ENCODE measurements around the gene SYPL1. TPM values are rescaled to one million over a fixed set of nuclear protein-coding genes. Genes with fewer than 3 reads are reported as not detected.

The SYPL1 gene
- polyA plus RNA-seq, 1 of the 3 experiments (the other 2 are of a cell fraction), result 72.4 TPM

DNA sequence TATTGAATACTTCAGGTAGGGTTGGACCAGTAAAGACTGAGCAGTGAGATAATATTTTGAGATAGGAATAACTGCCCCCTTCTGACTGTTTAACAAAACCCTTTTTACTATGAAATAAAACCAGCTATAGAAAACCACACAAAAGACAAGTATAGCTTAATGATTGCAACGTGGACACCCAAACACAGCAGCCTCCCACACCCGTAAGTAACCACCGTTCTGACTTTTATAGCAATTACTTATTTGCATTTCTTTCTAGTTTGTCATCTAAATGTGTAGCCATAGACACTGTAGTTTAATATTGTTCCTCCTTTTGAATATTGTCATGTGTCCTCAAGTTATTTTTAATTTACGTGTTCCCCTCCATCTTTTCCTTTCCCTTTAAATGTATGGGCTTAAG, 42.9 kb upstream of the SYPL1 start:
- no peaks in the 10 kb centered on the region for H3K9me3 ChIP-seq
- no peak overlapping the region for H3K9ac ChIP-seq
- H3K4me3 ChIP-seq (ENCODE audit: low read depth in 2 of 2, low read length in 1 of 2), result no peak overlapping the region
- no peak overlapping the region for H3K27ac ChIP-seq (ENCODE audit: low read depth in 2 of 2, low read length in 1 of 2)
- no peak for DNase-seq
- no peaks in the 10 kb centered on the region for H3K9me2 ChIP-seq
- no peak overlapping the region for H2AFZ ChIP-seq (ENCODE audit: low read depth)
- H3F3A ChIP-seq (replicated peaks; ENCODE audit: insufficient read depth), result no peaks in the 10 kb centered on the region
- no peaks in the 10 kb centered on the region for H4K20me1 ChIP-seq (ENCODE audit: insufficient read depth)
- POLR2A ChIA-PET, result interaction anchor here (2.4 kb wide), 1 partner anchor 97 kb away, joined by 10 read pairs; no protein-coding TSS in a partner anchor
- CTCF ChIA-PET, result interaction anchor here (0.6 to 25.2 kb wide), 16 partner anchors 12 to 400 kb away, joined by 3 to 593 read pairs (median 20); no protein-coding TSS in a partner anchor
- H3K27me3 ChIP-seq (ENCODE audit: insufficient read depth), result no peaks in the 10 kb centered on the region; the same call in 1 of the 2 replicates
- no peaks in the 10 kb centered on the region for H3K36me3 ChIP-seq (replicated peaks in 1 of 2; ENCODE audit: control insufficient read depth in 1 of 2, insufficient read depth in 2 of 2, low read length in 1 of 2)
- TF ChIP-seq MEF2A (IDR thresholded peaks at IDR 0.05; ENCODE audit: borderline replicate concordance, low read depth) (no peak), SIN3A (IDR thresholded peaks at IDR 0.05; ENCODE audit: borderline replicate concordance, low read depth, low read length) (no peak), GABPA (IDR thresholded peaks at IDR 0.05; ENCODE audit: low read depth) (no peak), NFIC (IDR thresholded peaks at IDR 0.05; ENCODE audit: borderline replicate concordance) (no peak), RFX5 (IDR thresholded peaks at IDR 0.05; ENCODE audit: low read length) (no peak), FOXJ3 (CRISPR knock-in tag; IDR thresholded peaks at IDR 0.05) (no peak), TEAD4 (IDR thresholded peaks at IDR 0.05; ENCODE audit: borderline replicate concordance, insufficient read depth) (no peak)
- TF ChIP-seq, protein P1, sequence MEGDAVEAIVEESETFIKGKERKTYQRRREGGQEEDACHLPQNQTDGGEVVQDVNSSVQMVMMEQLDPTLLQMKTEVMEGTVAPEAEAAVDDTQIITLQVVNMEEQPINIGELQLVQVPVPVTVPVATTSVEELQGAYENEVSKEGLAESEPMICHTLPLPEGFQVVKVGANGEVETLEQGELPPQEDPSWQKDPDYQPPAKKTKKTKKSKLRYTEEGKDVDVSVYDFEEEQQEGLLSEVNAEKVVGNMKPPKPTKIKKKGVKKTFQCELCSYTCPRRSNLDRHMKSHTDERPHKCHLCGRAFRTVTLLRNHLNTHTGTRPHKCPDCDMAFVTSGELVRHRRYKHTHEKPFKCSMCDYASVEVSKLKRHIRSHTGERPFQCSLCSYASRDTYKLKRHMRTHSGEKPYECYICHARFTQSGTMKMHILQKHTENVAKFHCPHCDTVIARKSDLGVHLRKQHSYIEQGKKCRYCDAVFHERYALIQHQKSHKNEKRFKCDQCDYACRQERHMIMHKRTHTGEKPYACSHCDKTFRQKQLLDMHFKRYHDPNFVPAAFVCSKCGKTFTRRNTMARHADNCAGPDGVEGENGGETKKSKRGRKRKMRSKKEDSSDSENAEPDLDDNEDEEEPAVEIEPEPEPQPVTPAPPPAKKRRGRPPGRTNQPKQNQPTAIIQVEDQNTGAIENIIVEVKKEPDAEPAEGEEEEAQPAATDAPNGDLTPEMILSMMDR (IDR thresholded peaks at IDR 0.05), result no peak
- TF ChIP-seq, protein P2, sequence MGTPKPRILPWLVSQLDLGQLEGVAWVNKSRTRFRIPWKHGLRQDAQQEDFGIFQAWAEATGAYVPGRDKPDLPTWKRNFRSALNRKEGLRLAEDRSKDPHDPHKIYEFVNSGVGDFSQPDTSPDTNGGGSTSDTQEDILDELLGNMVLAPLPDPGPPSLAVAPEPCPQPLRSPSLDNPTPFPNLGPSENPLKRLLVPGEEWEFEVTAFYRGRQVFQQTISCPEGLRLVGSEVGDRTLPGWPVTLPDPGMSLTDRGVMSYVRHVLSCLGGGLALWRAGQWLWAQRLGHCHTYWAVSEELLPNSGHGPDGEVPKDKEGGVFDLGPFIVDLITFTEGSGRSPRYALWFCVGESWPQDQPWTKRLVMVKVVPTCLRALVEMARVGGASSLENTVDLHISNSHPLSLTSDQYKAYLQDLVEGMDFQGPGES (IDR thresholded peaks at IDR 0.05; ENCODE audit: low read depth, low read length), result no peak
- 83% methylated on average over 4 of the region's 4 CpGs for WGBS (ENCODE audit: low lambda C conversion rate)
- H3K4me1 ChIP-seq (ENCODE audit: control insufficient read depth in 1 of 2, insufficient read depth in 2 of 2, low read depth in 1 of 2, low read length in 1 of 2), result peaks cover 10 to 19% of the 10 kb centered on the region in 2 experiments; a peak in 2 of 4 replicates
- H3K4me2 ChIP-seq, result no peak overlapping the region
- H3K79me2 ChIP-seq (ENCODE audit: insufficient read depth), result no peaks in the 10 kb centered on the region

DNA sequence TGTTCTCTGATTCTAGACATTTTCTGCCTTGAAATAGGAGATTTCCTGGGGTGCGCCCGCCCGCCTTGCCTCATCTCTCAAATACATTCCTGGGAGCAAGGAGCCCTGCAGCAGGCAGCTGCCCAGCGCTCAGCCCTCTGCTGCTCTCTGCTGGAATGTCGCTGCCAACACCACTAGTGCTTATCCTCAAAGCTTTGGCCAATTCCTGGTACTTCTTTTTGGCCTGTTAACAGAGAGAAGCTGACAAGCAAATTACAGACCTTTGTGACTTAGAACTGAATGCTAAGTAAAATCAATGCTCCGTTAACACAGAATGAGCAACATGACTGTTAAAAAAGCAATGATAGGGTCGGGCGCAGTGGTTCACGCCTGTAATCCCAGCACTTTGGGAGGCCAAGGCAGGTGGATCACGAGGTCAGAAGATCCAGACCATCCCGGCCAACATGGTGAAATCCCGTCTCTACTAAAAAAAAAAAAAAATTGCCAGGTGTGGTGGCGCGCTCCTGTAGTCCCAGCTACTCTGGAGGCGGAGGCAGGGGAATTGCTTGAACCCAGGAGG, 41.9 kb upstream of the SYPL1 start:
- Histone ChIP-seq H4K20me1 (ENCODE audit: insufficient read depth) (no peaks in the 10 kb centered on the region), H3K79me2 (ENCODE audit: insufficient read depth) (no peaks in the 10 kb centered on the region), H3F3A (replicated peaks; ENCODE audit: insufficient read depth) (no peaks in the 10 kb centered on the region), H3K4me1 (ENCODE audit: control insufficient read depth in 1 of 2, insufficient read depth in 2 of 2, low read depth in 1 of 2, low read length in 1 of 2) (peaks cover 10 to 19% of the 10 kb centered on the region in 2 experiments; a peak in 2 of 4 replicates), H3K9me3 (no peaks in the 10 kb centered on the region), H3K36me3 (replicated peaks in 1 of 2; ENCODE audit: control insufficient read depth in 1 of 2, insufficient read depth in 2 of 2, low read length in 1 of 2) (no peaks in the 10 kb centered on the region), H3K4me3 (ENCODE audit: low read depth in 2 of 2, low read length in 1 of 2) (no peak overlapping the region; a peak in 1 of 4 replicates), H3K4me2 (no peak overlapping the region), H2AFZ (ENCODE audit: low read depth) (0 out of 2 replicates have a peak overlapping the region, but pooled peaks have one; percentile 30), H3K9ac (no peak overlapping the region), H3K9me2 (no peaks in the 10 kb centered on the region), H3K27me3 (ENCODE audit: insufficient read depth) (no peaks in the 10 kb centered on the region; the same call in 1 of the 2 replicates), H3K27ac (ENCODE audit: low read depth in 2 of 2, low read length in 1 of 2) (no peak overlapping the region)
- DNase-seq, result peak; percentile 86
- CTCF ChIA-PET, result interaction anchor here (0.6 to 25.2 kb wide), 74 partner anchors 10 to 560 kb away, joined by 3 to 593 read pairs (median 4); partner anchors contain the start of genes CDHR3 and SYPL1
- 38% methylated on average over 15 of the region's 15 CpGs for WGBS (ENCODE audit: low lambda C conversion rate)
- POLR2A ChIA-PET, result interaction anchor here (0.6 to 2.4 kb wide), 3 partner anchors 42 to 505 kb away, joined by 3 to 10 read pairs (median 6); partner anchors contain the start of gene SYPL1
- no peak for TF ChIP-seq ELF1 (IDR thresholded peaks at IDR 0.05)
- no peak for TF ChIP-seq MXI1 (IDR thresholded peaks at IDR 0.05; ENCODE audit: low read depth, low read length)
- TF ChIP-seq NRF1 (IDR thresholded peaks at IDR 0.05; ENCODE audit: low read depth, low read length), result no peak
- TF ChIP-seq MEF2A (IDR thresholded peaks at IDR 0.05; ENCODE audit: borderline replicate concordance, low read depth), result no peak
- TF ChIP-seq RXRA (IDR thresholded peaks at IDR 0.05; ENCODE audit: borderline replicate concordance, low read depth), result no peak
- TF ChIP-seq, protein P2 (IDR thresholded peaks at IDR 0.05; ENCODE audit: low read depth, low read length), result no peak
- no peak for TF ChIP-seq FOSL2 (IDR thresholded peaks at IDR 0.05; ENCODE audit: borderline replicate concordance, low read depth)
- peak; percentile 100 for TF ChIP-seq RAD21 (IDR thresholded peaks at IDR 0.05; ENCODE audit: low read length)
- TF ChIP-seq, protein P3, sequence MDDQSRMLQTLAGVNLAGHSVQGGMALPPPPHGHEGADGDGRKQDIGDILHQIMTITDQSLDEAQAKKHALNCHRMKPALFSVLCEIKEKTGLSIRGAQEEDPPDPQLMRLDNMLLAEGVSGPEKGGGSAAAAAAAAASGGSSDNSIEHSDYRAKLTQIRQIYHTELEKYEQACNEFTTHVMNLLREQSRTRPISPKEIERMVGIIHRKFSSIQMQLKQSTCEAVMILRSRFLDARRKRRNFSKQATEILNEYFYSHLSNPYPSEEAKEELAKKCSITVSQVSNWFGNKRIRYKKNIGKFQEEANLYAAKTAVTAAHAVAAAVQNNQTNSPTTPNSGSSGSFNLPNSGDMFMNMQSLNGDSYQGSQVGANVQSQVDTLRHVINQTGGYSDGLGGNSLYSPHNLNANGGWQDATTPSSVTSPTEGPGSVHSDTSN (IDR thresholded peaks at IDR 0.05), result no peak
- TF ChIP-seq, protein P4, sequence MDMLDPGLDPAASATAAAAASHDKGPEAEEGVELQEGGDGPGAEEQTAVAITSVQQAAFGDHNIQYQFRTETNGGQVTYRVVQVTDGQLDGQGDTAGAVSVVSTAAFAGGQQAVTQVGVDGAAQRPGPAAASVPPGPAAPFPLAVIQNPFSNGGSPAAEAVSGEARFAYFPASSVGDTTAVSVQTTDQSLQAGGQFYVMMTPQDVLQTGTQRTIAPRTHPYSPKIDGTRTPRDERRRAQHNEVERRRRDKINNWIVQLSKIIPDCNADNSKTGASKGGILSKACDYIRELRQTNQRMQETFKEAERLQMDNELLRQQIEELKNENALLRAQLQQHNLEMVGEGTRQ (IDR thresholded peaks at IDR 0.05; ENCODE audit: borderline replicate concordance, low read depth, low read length), result 0 out of 2 replicates have a peak, but pooled peaks have one; percentile 3
- TF ChIP-seq JUND (IDR thresholded peaks at IDR 0.05), result no peak
- TF ChIP-seq, protein P1 (IDR thresholded peaks at IDR 0.05), result peak; percentile 100

Measured in SK-N-SH (cell line).